ENCODE measurements around the gene PRKG1. TPM values are rescaled to one million over a fixed set of nuclear protein-coding genes. Genes with fewer than 3 reads are reported as not detected.

Gene PRKG1
- total and polyA plus RNA-seq, 2 experiments from 2014 or later: 18.2 to 21.1 TPM

- TF ChIP-seq REST (IDR thresholded peaks at IDR 0.05; ENCODE audit: unreplicated experiment): no peak
- no peak for TF ChIP-seq NANOG (IDR thresholded peaks at IDR 0.05; ENCODE audit: borderline replicate concordance)
- no peak for TF ChIP-seq CREB1 (CRISPR knock-in tag; IDR thresholded peaks at IDR 0.05; ENCODE audit: low read depth)
- TF ChIP-seq JUNB (IDR thresholded peaks at IDR 0.05; ENCODE audit: unreplicated experiment): no peak
- TF ChIP-seq ZNF331 (CRISPR knock-in tag; IDR thresholded peaks at IDR 0.05; ENCODE audit: low read depth): no peak
- TF ChIP-seq CTCF (conservative IDR thresholded peaks at IDR 0.05; ENCODE audit: low read depth in 2 of 2): no peak
- TF ChIP-seq ETS1 (IDR thresholded peaks at IDR 0.05): no peak
These were observed 593.5 kb downstream of the PRKG1 start (continued) for GRCh38 chr10:51667678-51668335.

DNA sequence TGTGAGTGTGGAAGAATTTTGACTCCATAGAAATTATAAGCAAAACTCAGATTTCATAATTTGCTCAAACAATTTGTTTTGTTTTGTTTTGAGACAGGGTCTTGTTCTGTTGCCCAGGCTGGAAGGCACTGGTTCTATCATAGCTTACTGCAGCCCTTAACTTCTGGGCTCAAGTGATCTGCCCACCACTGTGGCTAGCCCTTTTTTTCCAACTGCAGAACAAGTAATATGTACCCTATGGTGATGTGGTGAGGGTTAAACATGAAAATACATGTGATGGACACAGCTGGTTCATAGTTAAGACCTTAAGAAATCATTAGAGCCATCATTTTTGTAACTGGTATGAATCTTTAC lies 594.0 kb downstream of the PRKG1 start:
- peaks cover 15% of the 10 kb centered on the region for H3K9me3 Mint-ChIP-seq
- no peak for TF ChIP-seq POLR2AphosphoS5 (IDR thresholded peaks at IDR 0.05; ENCODE audit: low read depth)
- no peak for TF ChIP-seq ZNF114 (CRISPR knock-in tag; IDR thresholded peaks at IDR 0.05)
- TF ChIP-seq JUNB (IDR thresholded peaks at IDR 0.05; ENCODE audit: unreplicated experiment): no peak
- TF ChIP-seq CTCF (conservative IDR thresholded peaks at IDR 0.05; ENCODE audit: low read depth in 2 of 2): no peak
- TF ChIP-seq EZH2 (IDR thresholded peaks at IDR 0.05; ENCODE audit: low read depth, unreplicated experiment): no peak
- ATAC-seq (no peak), DNase-seq (ENCODE audit: low spot score) (no peak)
- Histone ChIP-seq H3K36me3 (ENCODE audit: insufficient read depth) (0 out of 2 replicates have a peak, but pooled peaks cover 5% of the 10 kb centered on the region), H3F3A (replicated peaks; ENCODE audit: low read depth) (no peaks in the 10 kb centered on the region), H3K27ac (ENCODE audit: low read depth) (no peak overlapping the region), H2AFZ (no peak overlapping the region), H4K20me1 (replicated peaks; ENCODE audit: insufficient read depth) (no peaks in the 10 kb centered on the region), H3K4me2 (no peak overlapping the region), H3K27me3 (ENCODE audit: insufficient read depth) (no peaks in the 10 kb centered on the region), H3K9me2 (ENCODE audit: insufficient read depth) (no peaks in the 10 kb centered on the region), H3K4me1 (ENCODE audit: insufficient read depth) (no peaks in the 10 kb centered on the region), H3K79me2 (replicated peaks; ENCODE audit: insufficient read depth) (no peaks in the 10 kb centered on the region), H3K4me3 (no peak overlapping the region)
- H3K36me3 Mint-ChIP-seq (ENCODE audit: low read depth): peaks cover 14% of the 10 kb centered on the region; the same call in 1 of the 3 replicates
- peaks cover 4% of the 10 kb centered on the region; the same call in 2 of the 3 replicates for H3K4me1 Mint-ChIP-seq
- H3K4me3 Mint-ChIP-seq: no peak overlapping the region
- H3K27me3 Mint-ChIP-seq (ENCODE audit: insufficient read depth, low read depth, poor library complexity): no peaks in the 10 kb centered on the region
- no peak overlapping the region for H3K27ac Mint-ChIP-seq

Measured in GM23338 (cell line).